ENCODE data around the gene ITGAX. TPM values are rescaled to one million over a fixed set of nuclear protein-coding genes. Genes with fewer than 3 reads are reported as not detected.

The ITGAX gene
- total and polyA plus RNA-seq, 4 donors = 38.1 to 148 (median 113) TPM

- DNase-seq (no peak), ATAC-seq (ENCODE audit: insufficient read depth, low FRiP score) (no peak)
- 79 to 81% methylated on average over 18 of the region's 18 CpGs for WGBS, 2 donors
- Histone ChIP-seq H3K27me3 (ENCODE audit: control insufficient read depth in 3 of 3, insufficient read depth in 3 of 3, low read length in 2 of 3) (no peaks in the 10 kb centered on the region), H3K4me3 (no peak overlapping the region), H3K36me3 (ENCODE audit: control insufficient read depth in 4 of 4, insufficient read depth in 4 of 4, low read length in 4 of 4) (no peaks in the 10 kb centered on the region), H3K27ac (ENCODE audit: low read depth in 1 of 2, low read length in 1 of 2) (no peak overlapping the region), H3K9me3 (ENCODE audit: control insufficient read depth in 4 of 4, insufficient read depth in 3 of 4, low read length in 3 of 4) (peaks cover 0 to 18% (median 2%) of the 10 kb centered on the region in 4 donors), H3K4me1 (ENCODE audit: control insufficient read depth in 5 of 5, insufficient read depth in 5 of 5, low read length in 5 of 5) (no peaks in the 10 kb centered on the region), H3K9ac (ENCODE audit: insufficient read depth in 1 of 2, low read length in 2 of 2) (no peak overlapping the region)
- TF ChIP-seq CTCF (IDR thresholded peaks at IDR 0.05; ENCODE audit: control extremely low read depth, extremely low read depth) = no peak
Measured at GRCh38 chr16:31397096-31397660, 42.2 kb downstream of the ITGAX start.

GRCh38 chr16:31397701-31398100 lies 42.7 kb downstream of the ITGAX start:
- Histone ChIP-seq H3K9me3 (ENCODE audit: control insufficient read depth in 4 of 4, insufficient read depth in 3 of 4, low read length in 3 of 4) (peaks cover 0 to 18% (median 2%) of the 10 kb centered on the region in 4 donors), H3K27ac (ENCODE audit: low read depth in 1 of 2, low read length in 1 of 2) (no peak overlapping the region), H3K4me1 (ENCODE audit: control insufficient read depth in 5 of 5, insufficient read depth in 5 of 5, low read length in 5 of 5) (no peaks in the 10 kb centered on the region), H3K36me3 (ENCODE audit: control insufficient read depth in 4 of 4, insufficient read depth in 4 of 4, low read length in 4 of 4) (no peaks in the 10 kb centered on the region), H3K9ac (ENCODE audit: insufficient read depth in 1 of 2, low read length in 2 of 2) (no peak overlapping the region), H3K4me3 (no peak overlapping the region), H3K27me3 (ENCODE audit: control insufficient read depth in 3 of 3, insufficient read depth in 3 of 3, low read length in 2 of 3) (no peaks in the 10 kb centered on the region)
- WGBS, 2 donors = 79 to 87% methylated on average over 9 of the region's 9 CpGs
- DNase-seq (no peak), ATAC-seq (ENCODE audit: insufficient read depth, low FRiP score) (no peak)
- no peak for TF ChIP-seq CTCF (IDR thresholded peaks at IDR 0.05; ENCODE audit: control extremely low read depth, extremely low read depth)

GRCh38 chr16:31400191-31400590 lies 45.2 kb downstream of the ITGAX start:
- Histone ChIP-seq H3K4me3 (no peak overlapping the region), H3K9me3 (ENCODE audit: control insufficient read depth in 4 of 4, insufficient read depth in 3 of 4, low read length in 3 of 4) (peaks cover 0 to 18% (median 2%) of the 10 kb centered on the region in 4 donors), H3K36me3 (ENCODE audit: control insufficient read depth in 4 of 4, insufficient read depth in 4 of 4, low read length in 4 of 4) (no peaks in the 10 kb centered on the region), H3K4me1 (ENCODE audit: control insufficient read depth in 5 of 5, insufficient read depth in 5 of 5, low read length in 5 of 5) (no peaks in the 10 kb centered on the region), H3K9ac (ENCODE audit: insufficient read depth in 1 of 2, low read length in 2 of 2) (no peak overlapping the region), H3K27me3 (ENCODE audit: control insufficient read depth in 3 of 3, insufficient read depth in 3 of 3, low read length in 2 of 3) (no peaks in the 10 kb centered on the region), H3K27ac (ENCODE audit: low read depth in 1 of 2, low read length in 1 of 2) (no peak overlapping the region)
- DNase-seq = no peak
- TF ChIP-seq CTCF (IDR thresholded peaks at IDR 0.05; ENCODE audit: control extremely low read depth, extremely low read depth) = no peak
- 24 to 60% methylated on average over 2 of the region's 2 CpGs for WGBS, 2 donors
- no peak for ATAC-seq (ENCODE audit: insufficient read depth, low FRiP score)

GRCh38 chr16:31401436-31401835 lies 46.5 kb downstream of the ITGAX start:
- no peaks in the 10 kb centered on the region for H3K36me3 ChIP-seq (ENCODE audit: control insufficient read depth in 4 of 4, insufficient read depth in 4 of 4, low read length in 4 of 4)
- H3K9ac ChIP-seq (ENCODE audit: insufficient read depth in 1 of 2, low read length in 2 of 2) = no peak overlapping the region
- ATAC-seq (ENCODE audit: insufficient read depth, low FRiP score) = no peak
- WGBS, 2 donors = 75 to 81% methylated on average over 11 of the region's 11 CpGs
- DNase-seq = no peak
- H3K4me3 ChIP-seq = no peak overlapping the region
- TF ChIP-seq CTCF (IDR thresholded peaks at IDR 0.05; ENCODE audit: control extremely low read depth, extremely low read depth) = no peak
- peaks cover 0 to 18% (median 2%) of the 10 kb centered on the region in 4 donors for H3K9me3 ChIP-seq (ENCODE audit: control insufficient read depth in 4 of 4, insufficient read depth in 3 of 4, low read length in 3 of 4)
- no peak overlapping the region for H3K27ac ChIP-seq (ENCODE audit: low read depth in 1 of 2, low read length in 1 of 2)
- peaks cover 0 to 3% (median 0%) of the 10 kb centered on the region in 3 donors for H3K27me3 ChIP-seq (ENCODE audit: control insufficient read depth in 3 of 3, insufficient read depth in 3 of 3, low read length in 2 of 3)
- H3K4me1 ChIP-seq (ENCODE audit: control insufficient read depth in 5 of 5, insufficient read depth in 5 of 5, low read length in 5 of 5) = no peaks in the 10 kb centered on the region
